B cell (primary cell): ENCODE measurements around the gene ITPKC. TPM values are rescaled to one million over a fixed set of nuclear protein-coding genes. Genes with fewer than 3 reads are reported as not detected.
"Not testable (repeated sequence)": the region's sequence is repeated elsewhere in the genome, so short reads cannot be mapped to it uniquely, and the experiment has no call there.

Experiments used
- ATAC-seq: fragments of 200-7000 bp; cut with Tn5 transposase; one replicate; pipeline ENCODE4 v1.10.0; 2021; ENCODE audit warnings: low read depth, mild to moderate bottlenecking, moderate number of reproducible peaks, moderate library complexity
- CTCF ChIA-PET: fragments of 350-600 bp; sonication (Branson Sonifier 250); formaldehyde crosslinking; loops from one replicate; lab custom pipeline; 2021; ENCODE audit warnings: antibody characterized with exemption, inconsistent platforms; lab: Charles Lee
- POLR2A ChIA-PET: fragments of 350-600 bp; sonication (Branson Sonifier 250); formaldehyde crosslinking; loops from one replicate; lab custom pipeline; 2021; ENCODE audit warnings: antibody characterized with exemption; lab: Charles Lee
- DNase-seq: peaks from one replicate; pipeline ENCODE4 v3.0.0; 2013
- H2AFZ ChIP-seq: 2 replicates; pipeline ENCODE4 v1.6.1; 2012; ENCODE audit warnings: mild to moderate bottlenecking, low read depth, low read length; ENCODE audit not compliant: insufficient read depth, poor library complexity, severe bottlenecking
- H3K27ac ChIP-seq, 2 donors: 1 replicate in 1 of 2; 2 replicates in 1 of 2; pipeline ENCODE4 v1.5.1; 2012 to 2013; ENCODE audit warnings: low read length in 2 of 2, mild to moderate bottlenecking in 2 of 2, moderate library complexity in 1 of 2
- H3K27me3 ChIP-seq, 4 experiments: fragments of 200-600 bp in 1 of 4; sonication (generic) in 1 of 4; replicated peaks in 1 of 4; 1 replicate in 2 of 4; 2 replicates in 2 of 4; pipeline versions ENCODE4 v1.6.1 to v1.7.0; 2013 to 2016; ENCODE audit warnings: low read length in 3 of 4, mild to moderate bottlenecking in 2 of 4, mixed read lengths in 1 of 4, moderate library complexity in 1 of 4; ENCODE audit not compliant: insufficient read depth in 4 of 4, control insufficient read depth in 3 of 4; ENCODE audit errors: control extremely low read depth in 1 of 4
- H3K36me3 ChIP-seq, 2 experiments: replicated peaks in 1 of 2; 1 replicate in 1 of 2; 2 replicates in 1 of 2; pipeline versions ENCODE4 v1.6.1 to v1.7.1; 2013; ENCODE audit warnings: low read length in 1 of 2; ENCODE audit not compliant: insufficient read depth in 2 of 2, control insufficient read depth in 1 of 2; ENCODE audit errors: control extremely low read depth in 1 of 2, extremely low read depth in 1 of 2
- H3K4me1 ChIP-seq, 2 donors: fragments of 200-600 bp in 1 of 2; sonication (generic) in 1 of 2; 1 replicate in 1 of 2; 2 replicates in 1 of 2; pipeline versions ENCODE4 v1.5.1 to v1.6.1; 2013 to 2017; ENCODE audit warnings: low read length in 2 of 2; ENCODE audit not compliant: control insufficient read depth in 2 of 2, insufficient read depth in 2 of 2
- H3K4me2 ChIP-seq: replicated peaks from 2 replicates; pipeline ENCODE3; 2012; ENCODE audit warnings: mild to moderate bottlenecking, low read depth, low read length; ENCODE audit not compliant: poor library complexity, severe bottlenecking
- H3K4me3 ChIP-seq, 5 experiments: fragments of 200-600 bp in 1 of 5; sonication (generic) in 1 of 5; 1 replicate in 3 of 5; 2 replicates in 2 of 5; pipeline versions ENCODE4 v1.5.1 to v1.7.0; 2011 to 2016; ENCODE audit warnings: low read length in 4 of 5, mild to moderate bottlenecking in 4 of 5, low read depth in 2 of 5, control low read depth in 1 of 5, moderate library complexity in 1 of 5; ENCODE audit not compliant: insufficient read depth in 1 of 5; ENCODE audit errors: control extremely low read depth in 1 of 5, extremely low read depth in 1 of 5
- H3K79me2 ChIP-seq: fragments of 200-600 bp; sonication (generic); one replicate; pipeline ENCODE4 v1.6.0; 2016; ENCODE audit warnings: low read length; ENCODE audit not compliant: control insufficient read depth, insufficient read depth
- H3K9ac ChIP-seq: fragments of 200-600 bp; sonication (generic); 2 replicates; pipeline ENCODE4 v1.6.1; 2017; ENCODE audit warnings: mild to moderate bottlenecking, low read length, moderate library complexity
- H3K9me3 ChIP-seq, 3 donors: one replicate each; pipeline versions ENCODE4 v1.6.1 to v1.7.1; 2013; ENCODE audit warnings: low read length in 2 of 3; ENCODE audit not compliant: control insufficient read depth in 2 of 3, insufficient read depth in 1 of 3; ENCODE audit errors: control extremely low read depth in 1 of 3
- H4K20me1 ChIP-seq: 2 replicates; pipeline ENCODE4 v1.6.0; 2012; ENCODE audit warnings: mild to moderate bottlenecking, low read length; ENCODE audit not compliant: insufficient read depth, control insufficient read depth, poor library complexity, severe bottlenecking
- H3K27ac Mint-ChIP-seq: one replicate; pipeline ENCODE4 v1.8.0; 2021; ENCODE audit warnings: mixed read lengths
- H3K27me3 Mint-ChIP-seq: one replicate; pipeline ENCODE4 v1.8.0; 2021; ENCODE audit warnings: mixed read lengths
- H3K4me1 Mint-ChIP-seq: one replicate; pipeline ENCODE4 v1.8.0; 2021; ENCODE audit warnings: mixed read lengths
- H3K4me3 Mint-ChIP-seq: one replicate; pipeline ENCODE4 v1.8.0; 2021; ENCODE audit warnings: mixed read lengths
- H3K9me3 Mint-ChIP-seq: one replicate; pipeline ENCODE4 v1.8.0; 2022; ENCODE audit warnings: mixed read lengths; ENCODE audit not compliant: insufficient read depth
- EZH2 ChIP-seq: IDR thresholded peaks from 2 replicates; pipeline ENCODE4 v1.6.1; 2012; ENCODE audit warnings: borderline replicate concordance, low read depth, mild to moderate bottlenecking, moderate library complexity, low read length; ENCODE audit not compliant: insufficient read depth, poor library complexity, severe bottlenecking
- WGBS: methylation state at CpG from one replicate; pipeline ENCODE4 v1.1.5; 2013; ENCODE audit warnings: missing lambda C conversion rate; ENCODE audit not compliant: insufficient coverage; 5-methylcytosine and 5-hydroxymethylcytosine counted together
- intact Hi-C: fragments of 100-400 bp; cut with micrococcal nuclease; formaldehyde crosslinking; loops from one replicate; pipeline ENCODE4 v1.10.0; 2022
- polyA plus RNA-seq: library from polyadenylated mRNA; depleted of rRNA; stranded (reverse); fragments of >200 nt; gene quantifications from 2 replicates; pipeline ENCODE4 v1.2.3, GENCODE V29; 2012
- total RNA-seq, 2 donors: library from RNA; stranded (reverse); fragments of 120-200 nt in 1 of 2; gene quantifications; 1 replicate in 1 of 2; 2 replicates in 1 of 2; pipeline versions ENCODE4 v1.2.3 to v1.2.4, GENCODE V29; 2013 to 2022
- TF ChIP-seq, protein P1 (sequence below): fragments of 200-600 bp; IDR thresholded peaks from one replicate; pipeline ENCODE4 v1.8.0; 2022; ENCODE audit warnings: antibody characterized with exemption, mild to moderate bottlenecking

The ITPKC gene
- total and polyA plus RNA-seq, 2 donors (not counting 1 experiment from before 2014, with no cell fraction given): 8.7 to 16.0 TPM

- H3K4me3 Mint-ChIP-seq, H3K4me3 ChIP-seq, H3K9me3 ChIP-seq, H4K20me1 ChIP-seq, H3K27me3 Mint-ChIP-seq, H3K27ac ChIP-seq, H3K9ac ChIP-seq, H3K4me1 ChIP-seq, H3K27ac Mint-ChIP-seq, H3K4me1 Mint-ChIP-seq, intact Hi-C loops, H3K79me2 ChIP-seq, H3K4me2 ChIP-seq, ATAC-seq, H3K27me3 ChIP-seq, H2AFZ ChIP-seq, H3K9me3 Mint-ChIP-seq, DNase-seq: not testable (repeated sequence)
- CTCF ChIA-PET: interaction anchor here (1.8 to 1.9 kb wide), 2 partner anchors 69 to 87 kb away, joined by 6 read pairs; no protein-coding TSS in a partner anchor
- WGBS: 100% methylated on average over 7 of the region's 16 CpGs
- H3K36me3 ChIP-seq: peaks cover 0 to 64% of the 10 kb centered on the region in 2 experiments
- POLR2A ChIA-PET: interaction anchor here (0.8 kb wide), 1 partner anchor 22 kb away, joined by 4 read pairs; no protein-coding TSS in a partner anchor
Measured at GRCh38 chr19:40732304-40732703, 15.4 kb downstream of the ITPKC start.

GRCh38 chr19:40733149-40733548, 16.2 kb downstream of the ITPKC start:
- TF ChIP-seq, protein P1, sequence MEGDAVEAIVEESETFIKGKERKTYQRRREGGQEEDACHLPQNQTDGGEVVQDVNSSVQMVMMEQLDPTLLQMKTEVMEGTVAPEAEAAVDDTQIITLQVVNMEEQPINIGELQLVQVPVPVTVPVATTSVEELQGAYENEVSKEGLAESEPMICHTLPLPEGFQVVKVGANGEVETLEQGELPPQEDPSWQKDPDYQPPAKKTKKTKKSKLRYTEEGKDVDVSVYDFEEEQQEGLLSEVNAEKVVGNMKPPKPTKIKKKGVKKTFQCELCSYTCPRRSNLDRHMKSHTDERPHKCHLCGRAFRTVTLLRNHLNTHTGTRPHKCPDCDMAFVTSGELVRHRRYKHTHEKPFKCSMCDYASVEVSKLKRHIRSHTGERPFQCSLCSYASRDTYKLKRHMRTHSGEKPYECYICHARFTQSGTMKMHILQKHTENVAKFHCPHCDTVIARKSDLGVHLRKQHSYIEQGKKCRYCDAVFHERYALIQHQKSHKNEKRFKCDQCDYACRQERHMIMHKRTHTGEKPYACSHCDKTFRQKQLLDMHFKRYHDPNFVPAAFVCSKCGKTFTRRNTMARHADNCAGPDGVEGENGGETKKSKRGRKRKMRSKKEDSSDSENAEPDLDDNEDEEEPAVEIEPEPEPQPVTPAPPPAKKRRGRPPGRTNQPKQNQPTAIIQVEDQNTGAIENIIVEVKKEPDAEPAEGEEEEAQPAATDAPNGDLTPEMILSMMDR: no peak
- no peak for TF ChIP-seq EZH2
- no peak for DNase-seq

More at GRCh38 chr19:40733149-40733548, 16.2 kb downstream of the ITPKC start:
- Histone ChIP-seq H3K4me3 (no peak overlapping the region), H4K20me1 (no peaks in the 10 kb centered on the region), H3K27me3 (no peaks in the 10 kb centered on the region), H2AFZ (no peak overlapping the region), H3K9me3 (no peaks in the 10 kb centered on the region), H3K9ac (no peak overlapping the region), H3K4me1 (no peaks in the 10 kb centered on the region), H3K4me2 (no peak overlapping the region), H3K79me2 (no peaks in the 10 kb centered on the region), H3K36me3 (peaks cover 0 to 68% of the 10 kb centered on the region in 2 experiments), H3K27ac (no peak overlapping the region)
- POLR2A ChIA-PET: no interaction called here
- ATAC-seq: no peak
- H3K27me3 Mint-ChIP-seq: no peaks in the 10 kb centered on the region
- WGBS: 95% methylated on average over 13 of the region's 13 CpGs
- H3K27ac Mint-ChIP-seq: no peak overlapping the region
- no peak overlapping the region for H3K4me3 Mint-ChIP-seq
- no peaks in the 10 kb centered on the region for H3K9me3 Mint-ChIP-seq
- CTCF ChIA-PET: interaction anchor here (0.6 to 1.9 kb wide), 3 partner anchors 69 to 914 kb away, joined by 4 to 6 read pairs (median 6); no protein-coding TSS in a partner anchor
- intact Hi-C loops: no loop called here
- no peaks in the 10 kb centered on the region for H3K4me1 Mint-ChIP-seq
